Measurements from ENCODE around the gene ROBO1.

DNA sequence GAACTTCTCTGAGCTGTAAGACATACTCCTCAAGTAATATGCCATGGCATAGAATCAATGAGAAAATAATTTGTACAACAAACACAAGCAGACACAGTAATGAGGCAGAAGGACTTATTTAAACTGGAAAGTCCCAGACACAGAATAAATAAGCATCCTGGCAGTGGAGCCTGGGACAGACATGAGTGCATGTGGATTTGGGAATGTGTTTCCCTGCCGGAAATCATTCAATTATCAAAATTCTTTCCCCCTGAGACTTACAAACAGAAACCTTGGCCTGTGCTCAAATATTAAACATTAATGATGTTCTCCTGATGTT is 520.1 kb downstream of the ROBO1 start:
- TF ChIP-seq, protein P1, sequence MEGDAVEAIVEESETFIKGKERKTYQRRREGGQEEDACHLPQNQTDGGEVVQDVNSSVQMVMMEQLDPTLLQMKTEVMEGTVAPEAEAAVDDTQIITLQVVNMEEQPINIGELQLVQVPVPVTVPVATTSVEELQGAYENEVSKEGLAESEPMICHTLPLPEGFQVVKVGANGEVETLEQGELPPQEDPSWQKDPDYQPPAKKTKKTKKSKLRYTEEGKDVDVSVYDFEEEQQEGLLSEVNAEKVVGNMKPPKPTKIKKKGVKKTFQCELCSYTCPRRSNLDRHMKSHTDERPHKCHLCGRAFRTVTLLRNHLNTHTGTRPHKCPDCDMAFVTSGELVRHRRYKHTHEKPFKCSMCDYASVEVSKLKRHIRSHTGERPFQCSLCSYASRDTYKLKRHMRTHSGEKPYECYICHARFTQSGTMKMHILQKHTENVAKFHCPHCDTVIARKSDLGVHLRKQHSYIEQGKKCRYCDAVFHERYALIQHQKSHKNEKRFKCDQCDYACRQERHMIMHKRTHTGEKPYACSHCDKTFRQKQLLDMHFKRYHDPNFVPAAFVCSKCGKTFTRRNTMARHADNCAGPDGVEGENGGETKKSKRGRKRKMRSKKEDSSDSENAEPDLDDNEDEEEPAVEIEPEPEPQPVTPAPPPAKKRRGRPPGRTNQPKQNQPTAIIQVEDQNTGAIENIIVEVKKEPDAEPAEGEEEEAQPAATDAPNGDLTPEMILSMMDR (IDR thresholded peaks at IDR 0.05), result no peak
- TF ChIP-seq EZH2 (IDR thresholded peaks at IDR 0.05) (no peak), EZH2phosphoT487 (IDR thresholded peaks at IDR 0.05) (no peak)
